Ovary (tissue), 9 donors: ENCODE results near the gene ERAP2. TPM values are rescaled to one million over a fixed set of nuclear protein-coding genes. Genes with fewer than 3 reads are reported as not detected.
"Not testable (repeated sequence)": the region's sequence is repeated elsewhere in the genome, so short reads cannot be mapped to it uniquely, and the experiment has no call there.

Source experiments
- DNase-seq, 5 donors: peaks; one replicate each; pipeline ENCODE4 v3.0.0-alpha.2; 2019 to 2020
- H3K27ac ChIP-seq, 2 donors: fragments of 200-600 bp; one replicate each; pipeline versions ENCODE4 v1.5.1 to v1.8.0; 2019 to 2022
- H3K27me3 ChIP-seq: fragments of 200-600 bp; one replicate; pipeline ENCODE4 v1.8.0; 2022
- H3K36me3 ChIP-seq: fragments of 200-600 bp; sonication (generic); one replicate; pipeline ENCODE4 v1.5.1; 2019
- H3K4me1 ChIP-seq: one replicate; pipeline ENCODE4 v1.8.1; 2013; ENCODE audit warnings: mild to moderate bottlenecking, moderate library complexity; ENCODE audit not compliant: insufficient read depth
- H3K4me3 ChIP-seq: fragments of 200-600 bp; sonication (generic); one replicate; pipeline ENCODE4 v1.5.1; 2017
- H3K9me3 ChIP-seq, 2 donors: fragments of 200-600 bp in 1 of 2; sonication (generic) in 1 of 2; one replicate each; pipeline versions ENCODE4 v1.5.1 to v1.8.1; 2013 to 2019; ENCODE audit warnings: mild to moderate bottlenecking in 1 of 2, moderate library complexity in 1 of 2
- CTCF ChIP-seq, 3 donors: fragments of 450-650 bp in 2 of 3; fragments of 200-600 bp in 1 of 3; IDR thresholded peaks; one replicate each; pipeline versions ENCODE4 v1.5.1 to v1.8.0; 2016 to 2022; ENCODE audit warnings: antibody characterized with exemption in 3 of 3, mild to moderate bottlenecking in 1 of 3
- EP300 ChIP-seq: sonication (generic); formaldehyde crosslinking; IDR thresholded peaks from one replicate; pipeline ENCODE4 v1.6.1; 2017; ENCODE audit warnings: antibody characterized with exemption
- POLR2A ChIP-seq: fragments of 450-650 bp; IDR thresholded peaks from one replicate; pipeline ENCODE4 v1.6.1; 2017; ENCODE audit warnings: antibody characterized with exemption, mild to moderate bottlenecking, moderate library complexity
- WGBS, 3 donors: extraction: QIAGEN DNeasy Blood & Tissue Kit in 1 of 3; methylation state at CpG; one replicate each; pipeline versions ENCODE4 v1.1.5 to v1.1.7; 2013 to 2017; 5-methylcytosine and 5-hydroxymethylcytosine counted together
- intact Hi-C, 4 donors: fragments of 100-400 bp; cut with DNase I; formaldehyde crosslinking; loops; one replicate each; pipeline versions ENCODE4 v1.11.0 to v1.15.1; 2022 to 2023
- polyA plus RNA-seq, 2 donors: library from polyadenylated mRNA; stranded (reverse); fragments of 200-250 nt in 1 of 2; fragments of 350-450 nt in 1 of 2; fragmentation: Illumina TruSeq in 1 of 2; extraction: RNeasy Lipid Tissue Mini Kit (QIAGEN cat#74804) in 1 of 2; gene quantifications; one replicate each; pipeline ENCODE4 v1.2.3, GENCODE V29; 2013 to 2014
- total RNA-seq, 7 donors: library from RNA; depleted of rRNA in 2 of 7; stranded (reverse); fragments of >200 nt in 2 of 7; fragmentation: NEBNext Ultra II Directional in 3 of 7; extraction: Animal tissue kit (Norgen Biotek cat#: 25700) in 3 of 7; gene quantifications; one replicate each; pipeline versions ENCODE4 v1.1.0 to v1.2.4, GENCODE V29; 2016 to 2023
- donor health status: DM: no; HTN: no; CAD: no; lungs with moderate emphysema.
- donor health status: DM: no; HTN: no; CAD: no.
- donor health status: Bipolar disorder and iron deficiency.
- donor health status: DM: yes; HTN: yes; CAD: no.
- donor health status: DM: no; HTN: no; CAD: no.
- donor health status: DM: yes; HTN: yes; CAD: no.

Gene ERAP2
- total and polyA plus RNA-seq, 9 donors: 1.3 to 22.0 (median 15.9) TPM

DNA sequence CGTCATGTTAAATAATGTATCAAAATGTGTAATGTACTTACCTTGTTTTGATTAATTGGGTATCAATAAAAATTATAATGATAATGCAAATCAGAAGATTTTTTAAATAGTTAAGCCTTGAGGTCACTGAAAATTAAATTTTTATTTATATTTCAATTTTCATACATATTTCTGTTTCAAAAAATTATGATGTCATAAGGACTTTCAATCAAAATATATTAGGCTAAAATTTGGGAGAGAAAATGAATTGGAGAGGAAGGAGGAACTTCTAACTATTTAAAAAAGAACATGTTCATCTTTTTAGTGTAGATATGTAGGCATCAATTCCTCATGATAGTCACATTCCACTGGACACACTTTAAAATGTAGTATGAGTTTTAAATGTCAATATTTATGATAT is 39.5 kb upstream of the ERAP2 start:
- H3K4me3 ChIP-seq: no peak overlapping the region
- intact Hi-C loops: no loop called here
- 96 to 99% (median 98%) methylated on average over 1 of the region's 1 CpG for WGBS, 3 donors
- no peaks in the 10 kb centered on the region for H3K9me3 ChIP-seq
- DNase-seq: no peak
- no peaks in the 10 kb centered on the region for H3K4me1 ChIP-seq
- TF ChIP-seq POLR2A (no peak), EP300 (no peak), CTCF (IDR thresholded peaks at IDR 0.05) (no peak)
- no peaks in the 10 kb centered on the region for H3K27me3 ChIP-seq
- no peak overlapping the region for H3K27ac ChIP-seq
- no peaks in the 10 kb centered on the region for H3K36me3 ChIP-seq

- H3K4me3 ChIP-seq: no peak overlapping the region
- no peaks in the 10 kb centered on the region for H3K9me3 ChIP-seq
- TF ChIP-seq CTCF (IDR thresholded peaks at IDR 0.05) (no peak), EP300 (no peak), POLR2A (no peak)
- 84 to 88% (median 87%) methylated on average over 14 of the region's 14 CpGs for WGBS, 3 donors
- no peaks in the 10 kb centered on the region for H3K27me3 ChIP-seq
- H3K36me3 ChIP-seq: no peaks in the 10 kb centered on the region
- H3K27ac ChIP-seq: no peak overlapping the region
- no peaks in the 10 kb centered on the region for H3K4me1 ChIP-seq
- intact Hi-C loops: no loop called here
- DNase-seq: no peak
Measured at GRCh38 chr5:96837303-96837702, 39.0 kb upstream of the ERAP2 start.

GRCh38 chr5:96838201-96839070 is 37.9 kb upstream of the ERAP2 start:
- Histone ChIP-seq H3K27ac (no peak overlapping the region), H3K4me3 (no peak overlapping the region), H3K27me3 (no peaks in the 10 kb centered on the region), H3K36me3 (no peaks in the 10 kb centered on the region), H3K9me3 (no peaks in the 10 kb centered on the region), H3K4me1 (no peaks in the 10 kb centered on the region)
- intact Hi-C loops: no loop called here
- WGBS, 3 donors: 67 to 79% (median 74%) methylated on average over 2 of the region's 2 CpGs
- no peak for TF ChIP-seq CTCF (IDR thresholded peaks at IDR 0.05)
- TF ChIP-seq EP300: no peak
- no peak for TF ChIP-seq POLR2A
- no peak for DNase-seq

- H3K27ac ChIP-seq: no peak overlapping the region
- no peak for DNase-seq
- H3K9me3 ChIP-seq: no peaks in the 10 kb centered on the region
- TF ChIP-seq POLR2A (no peak), CTCF (IDR thresholded peaks at IDR 0.05) (no peak), EP300 (no peak)
- no peaks in the 10 kb centered on the region for H3K36me3 ChIP-seq
- intact Hi-C loops: no loop called here
- 87 to 89% (median 88%) methylated on average over 2 of the region's 2 CpGs for WGBS, 3 donors
- no peak overlapping the region for H3K4me3 ChIP-seq
- no peaks in the 10 kb centered on the region for H3K4me1 ChIP-seq
- H3K27me3 ChIP-seq: no peaks in the 10 kb centered on the region
Measured at GRCh38 chr5:96839071-96839592, 37.2 kb upstream of the ERAP2 start.

DNA sequence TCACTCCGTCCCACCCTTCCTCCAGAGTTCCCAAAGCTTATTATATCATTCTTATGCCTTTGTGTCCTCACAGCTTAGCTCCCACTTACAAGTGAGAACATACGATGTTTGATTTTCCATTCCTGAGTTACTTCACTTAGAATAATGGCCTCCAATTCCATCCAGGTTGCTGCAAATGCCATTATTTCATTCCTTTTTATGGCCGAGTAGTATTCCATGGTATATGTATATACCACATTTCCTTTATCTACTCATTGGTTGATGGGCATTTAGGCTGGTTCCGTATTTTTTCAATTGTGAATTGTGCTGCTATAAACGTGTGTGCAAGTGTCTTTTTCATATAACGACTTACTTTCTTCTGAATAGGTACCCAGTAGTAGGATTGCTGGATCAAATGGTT is 34.4 kb upstream of the ERAP2 start:
- DNase-seq, intact Hi-C loops, H3K9me3 ChIP-seq, H3K4me3 ChIP-seq, H3K4me1 ChIP-seq, H3K27ac ChIP-seq, H3K27me3 ChIP-seq, H3K36me3 ChIP-seq: not testable (repeated sequence)
- 73 to 75% (median 75%) methylated on average over 6 of the region's 6 CpGs for WGBS, 3 donors
